Stimulated activated CD4-positive, alpha-beta T cell treated with anti-CD3 and anti-CD28 coated beads, TNF-alpha, amount 100 ng/mL, for 24 hours (primary cell): ENCODE results near the gene TXNL4A.
"Not testable (repeated sequence)": the region's sequence is repeated elsewhere in the genome, so short reads cannot be mapped to it uniquely, and the experiment has no call there.

Experiments
- DNase-seq, 3 experiments: peaks; one replicate each; pipeline ENCODE4 v3.0.0-alpha.2; 2020; ENCODE audit warnings: low read depth in 3 of 3

Gene TXNL4A, protein sequence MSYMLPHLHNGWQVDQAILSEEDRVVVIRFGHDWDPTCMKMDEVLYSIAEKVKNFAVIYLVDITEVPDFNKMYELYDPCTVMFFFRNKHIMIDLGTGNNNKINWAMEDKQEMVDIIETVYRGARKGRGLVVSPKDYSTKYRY

DNA sequence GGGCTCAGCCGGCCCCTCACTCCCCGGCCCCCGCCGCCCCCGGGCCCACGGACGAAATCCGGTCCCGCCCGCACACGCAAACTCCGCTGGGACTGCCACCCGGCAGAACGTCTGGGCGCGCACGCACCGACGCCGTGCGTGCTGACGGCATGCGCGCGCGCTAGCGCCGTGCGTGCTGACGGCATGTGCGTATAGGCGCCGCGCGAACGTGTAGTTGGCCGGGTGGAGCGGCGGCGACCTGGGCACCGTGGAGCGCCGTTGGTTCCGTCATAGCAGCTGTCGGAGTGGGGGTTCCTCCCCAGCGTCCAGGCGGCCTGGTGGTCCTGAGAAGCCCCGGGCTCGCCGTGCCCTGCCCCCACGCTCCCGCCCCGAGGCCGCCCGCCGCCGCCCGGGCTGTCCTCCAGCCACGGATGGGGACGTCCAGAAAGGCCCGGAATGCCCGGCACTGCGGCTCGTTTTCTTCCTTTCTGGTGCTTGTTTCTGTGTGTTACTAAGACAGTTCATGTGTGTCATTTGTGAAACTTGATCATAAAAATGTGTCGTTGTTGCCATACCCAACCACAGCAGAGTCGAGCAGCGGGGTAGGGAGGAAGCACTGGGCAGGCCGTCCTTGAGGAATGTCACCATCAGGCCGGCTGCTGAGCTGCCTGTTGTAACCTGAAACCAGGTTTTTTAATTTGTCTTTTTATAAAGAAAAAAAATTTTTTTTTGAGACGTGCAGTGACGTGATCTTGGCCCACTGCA is at the start of gene TXNL4A:
Gene TXNL4A, minus strand, starts transcription at position 113 of the 744 bp plus-strand sequence. CDS start 171 bp downstream, outside the sequence.
- peak; percentile 70 to 83 (median 76) for DNase-seq

DNA sequence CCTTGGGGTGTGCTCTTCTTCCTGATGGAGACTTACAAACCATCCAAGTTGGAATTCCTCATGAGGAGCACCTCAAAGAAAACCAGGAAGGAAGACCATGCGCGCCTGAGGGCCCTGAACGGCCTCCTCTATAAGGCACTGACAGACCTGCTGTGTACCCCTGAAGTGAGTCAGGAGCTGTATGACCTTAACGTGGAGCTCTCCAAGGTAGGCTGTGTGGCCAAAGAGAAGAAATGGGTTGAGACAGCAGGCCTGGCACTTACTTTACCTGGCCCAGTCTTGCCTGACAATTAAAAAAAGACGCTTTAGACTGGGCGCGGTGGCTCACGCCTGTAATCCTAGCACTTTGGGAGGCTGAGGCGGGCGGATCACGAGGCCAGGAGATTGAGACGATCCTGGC is 48.9 kb upstream of the TXNL4A start:
- no peak for DNase-seq

DNA sequence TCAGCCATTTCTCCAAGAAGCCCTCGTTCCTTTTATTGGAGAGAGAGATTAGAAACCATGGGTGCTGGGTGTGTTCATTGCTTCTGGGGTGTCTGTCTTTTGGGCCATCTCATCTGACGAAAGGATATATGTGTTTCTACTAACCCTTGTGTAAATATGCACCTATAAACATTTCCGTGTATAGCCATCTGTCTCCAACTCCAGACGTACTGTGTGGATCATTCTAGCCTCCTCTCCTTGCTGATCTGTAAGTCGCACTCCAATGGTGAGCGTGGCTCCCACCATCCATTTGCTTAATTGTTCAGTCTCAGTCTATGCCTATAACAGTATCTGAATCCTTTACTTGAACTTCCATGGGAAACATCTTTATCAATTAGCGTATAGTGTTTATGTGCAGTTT is 47.6 kb upstream of the TXNL4A start:
- no peak for DNase-seq

DNA sequence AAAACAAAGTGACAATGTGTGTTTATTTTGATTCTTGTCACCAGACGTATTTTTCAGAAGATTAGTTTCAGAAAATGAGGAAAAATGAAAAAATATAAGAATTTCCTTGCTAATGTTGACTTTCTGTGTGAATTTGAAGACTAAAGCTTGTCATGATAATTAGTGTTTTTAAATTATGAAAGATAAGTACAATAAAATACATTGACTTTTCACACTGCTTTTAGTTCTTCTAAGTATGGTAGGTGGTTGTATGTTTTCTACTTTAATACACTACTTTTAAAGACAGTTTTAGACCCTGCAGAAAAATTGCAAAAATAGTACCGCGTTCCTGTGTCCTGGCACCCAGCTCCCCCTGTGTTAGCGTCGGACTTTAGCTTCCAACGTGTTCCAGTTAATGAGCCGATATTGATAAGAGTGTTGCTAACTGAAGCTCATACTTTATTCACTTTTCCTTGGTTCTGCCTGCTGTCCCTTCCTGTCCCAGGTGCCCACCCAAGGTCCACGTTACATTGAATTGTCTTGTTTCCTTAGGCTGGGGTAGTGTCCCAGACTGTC is 46.6 kb upstream of the TXNL4A start:
- DNase-seq = no peak

DNA sequence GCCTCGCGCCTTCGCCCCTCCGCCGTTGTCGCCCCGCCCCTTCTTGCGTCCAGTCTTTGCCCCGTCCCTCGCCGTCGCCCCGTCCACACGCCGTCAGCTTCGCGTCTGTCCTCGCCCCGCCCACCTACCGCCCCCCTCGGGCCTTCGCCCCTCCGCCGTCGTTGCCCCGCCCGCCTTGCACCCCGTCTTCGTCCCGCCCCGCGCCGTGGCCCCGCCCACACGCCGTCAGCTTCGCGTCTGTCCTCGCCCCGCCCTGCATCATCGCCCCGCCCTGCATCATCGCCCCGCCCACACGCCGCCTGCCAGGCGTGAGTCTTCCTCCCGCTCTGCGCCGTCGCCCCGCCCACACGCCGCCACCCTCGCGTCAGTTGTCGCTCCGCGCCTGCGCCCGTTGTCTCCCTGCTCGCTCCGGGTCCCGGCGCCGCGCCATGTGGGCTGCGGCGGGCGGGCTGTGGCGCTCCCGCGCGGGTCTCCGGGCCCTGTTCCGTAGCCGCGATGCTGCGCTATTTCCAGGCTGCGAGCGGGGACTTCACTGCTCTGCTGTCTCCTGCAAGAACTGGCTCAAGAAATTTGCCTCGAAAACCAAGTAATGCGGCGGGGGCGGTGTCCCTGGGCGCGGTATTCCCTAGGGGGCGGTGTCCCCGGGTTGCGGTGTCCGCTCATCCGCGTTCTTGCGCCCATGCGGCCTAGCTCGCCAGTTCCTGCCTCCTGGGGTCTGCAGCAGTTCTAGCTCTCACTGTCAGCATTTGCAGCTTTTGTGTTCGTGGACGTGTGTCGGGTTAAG is 45.9 kb upstream of the TXNL4A start, which contains the start of gene RBFA:
Gene RBFA, plus strand, starts transcription at position 367 of the 784 bp plus-strand sequence. Its CDS starts 62 bp downstream, at position 429.
- peak; percentile 99 to 100 (median 100) for DNase-seq

DNA sequence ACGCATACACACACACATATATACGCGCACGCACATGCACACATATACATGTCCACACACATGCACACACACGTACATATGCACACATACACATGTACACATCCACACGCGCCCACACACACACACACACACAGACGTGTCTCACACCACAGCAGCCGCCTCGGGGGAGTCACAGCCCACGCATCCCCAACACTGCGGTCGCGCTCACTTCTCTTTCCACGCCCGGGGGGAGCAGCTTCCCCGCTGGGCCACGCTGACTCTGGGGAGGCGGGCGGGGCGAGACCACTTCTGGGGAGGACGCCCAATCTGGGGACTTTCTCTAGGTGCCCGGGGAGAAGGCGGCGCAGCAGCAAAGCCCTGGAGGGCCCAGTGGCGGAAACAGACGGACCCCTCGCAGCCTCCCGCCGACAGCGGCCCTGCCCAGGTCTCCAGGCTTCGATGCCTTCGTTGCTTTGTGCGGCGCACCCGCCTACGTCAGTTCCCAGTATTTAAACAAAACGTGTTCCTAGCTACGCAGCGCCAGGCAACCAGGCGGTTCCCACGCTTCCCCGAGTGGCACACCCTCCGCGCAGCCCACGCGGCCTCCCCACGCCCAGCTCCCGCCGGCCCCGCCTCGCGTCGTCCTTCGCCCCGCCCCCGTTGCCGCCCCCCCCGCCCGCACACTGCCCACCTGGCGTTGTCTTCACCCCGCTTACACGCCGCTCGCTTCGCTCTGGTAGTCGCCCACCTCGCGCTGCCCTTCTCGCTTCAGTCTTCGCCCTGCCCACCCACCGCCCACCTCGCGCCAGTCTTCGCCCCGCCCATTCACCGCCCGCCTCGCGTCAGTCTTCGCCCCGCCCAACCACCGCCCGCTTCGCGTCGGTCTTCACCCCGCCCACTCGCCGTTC is 45.1 kb upstream of the TXNL4A start:
- peak; percentile 34 to 54 (median 37) for DNase-seq

DNA sequence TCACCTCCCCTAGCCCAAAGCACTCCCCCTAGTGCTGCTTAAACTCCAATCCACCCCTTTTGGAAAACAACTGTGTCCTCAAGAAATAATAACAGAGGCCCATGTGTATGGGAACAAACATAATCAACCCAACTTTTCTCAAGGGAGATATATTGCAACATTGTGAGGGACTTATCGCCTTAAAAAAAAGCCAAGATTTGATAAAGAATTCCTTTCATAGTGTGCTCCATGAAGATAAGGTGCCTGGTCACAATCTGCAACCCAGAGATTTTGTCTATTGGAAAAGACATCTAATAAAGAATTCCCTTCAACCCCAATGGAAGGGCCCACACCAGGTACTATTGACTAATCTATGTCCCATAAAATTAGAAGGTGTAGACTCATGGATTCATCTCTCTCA is 41.3 kb upstream of the TXNL4A start:
- no peak for DNase-seq

DNA sequence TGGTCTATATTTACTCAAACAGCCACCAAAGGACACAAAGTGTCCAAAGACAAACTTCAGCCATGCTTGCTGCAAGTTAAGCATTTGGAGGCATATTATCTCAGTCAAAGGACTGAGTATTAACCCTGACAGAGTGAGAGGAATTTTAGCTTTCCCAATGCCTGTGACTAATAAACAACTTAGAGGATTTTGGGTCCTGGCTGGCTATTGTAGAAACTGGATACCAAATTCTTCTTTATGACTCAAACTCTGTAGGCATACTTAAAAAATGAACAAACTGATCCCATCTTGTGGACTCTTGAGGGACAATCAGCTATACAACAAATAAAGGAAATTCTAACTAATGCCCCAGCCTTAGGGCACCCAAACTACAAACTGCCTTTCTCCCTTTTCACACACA is 39.4 kb upstream of the TXNL4A start:
- DNase-seq = not testable (repeated sequence)

DNA sequence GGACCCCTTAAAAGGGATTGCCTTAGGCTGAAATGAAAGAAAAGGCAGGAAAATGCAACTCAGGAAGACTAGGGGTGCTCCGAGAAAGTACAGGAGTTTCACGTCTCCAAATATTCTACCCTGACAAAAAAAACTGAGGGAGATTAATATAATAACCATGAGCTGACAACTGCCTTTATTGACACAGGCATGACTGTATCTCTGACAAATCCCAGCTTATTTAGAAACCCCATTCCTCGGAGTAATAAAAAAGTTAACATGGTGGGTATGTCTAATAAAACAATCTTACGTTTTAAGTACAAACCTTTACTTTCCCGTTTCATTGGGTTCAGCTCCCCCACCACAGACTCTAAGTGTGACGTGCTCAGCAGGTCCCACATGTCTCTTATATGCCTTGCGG is 38.0 kb upstream of the TXNL4A start:
- DNase-seq = no peak

DNA sequence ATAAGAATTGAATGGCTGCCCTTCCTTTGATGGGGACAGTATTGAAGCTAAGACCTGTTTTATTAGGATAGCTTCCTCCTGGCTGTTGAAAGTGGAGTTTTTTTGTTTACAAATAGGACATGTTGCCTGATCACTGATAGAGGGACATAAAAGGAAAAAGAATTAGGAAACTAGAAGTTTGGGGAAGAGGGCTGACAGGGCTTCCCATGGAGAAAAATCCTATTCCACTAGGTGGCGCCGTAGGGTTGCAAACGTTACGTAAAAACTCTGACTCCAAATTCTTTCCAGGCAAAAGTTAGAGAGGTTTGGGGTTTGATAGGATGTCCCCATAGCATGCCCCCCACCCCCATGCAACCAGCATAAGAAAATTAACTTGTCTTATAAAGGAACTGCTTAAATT is 34.8 kb upstream of the TXNL4A start:
- no peak for DNase-seq

DNA sequence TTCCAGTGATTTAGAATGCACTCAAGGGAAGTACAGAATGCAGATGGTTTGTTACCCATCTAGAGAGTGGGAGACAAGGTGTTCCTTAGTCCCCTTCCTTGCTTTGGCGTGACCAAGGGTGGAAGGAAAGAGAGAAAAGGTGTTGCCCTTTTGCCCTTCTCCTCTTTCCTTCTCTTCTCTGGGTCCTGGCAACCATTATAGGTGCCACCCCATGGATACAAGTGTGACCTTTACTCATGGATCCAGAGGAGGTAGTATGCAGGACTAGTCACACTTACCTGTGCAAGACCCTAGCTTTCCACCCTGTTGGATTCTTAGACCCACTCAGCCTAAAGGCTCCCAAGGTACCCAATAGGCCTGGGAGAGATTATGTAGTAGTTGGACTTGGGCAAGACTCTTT is 34.2 kb upstream of the TXNL4A start:
- DNase-seq = no peak

DNA sequence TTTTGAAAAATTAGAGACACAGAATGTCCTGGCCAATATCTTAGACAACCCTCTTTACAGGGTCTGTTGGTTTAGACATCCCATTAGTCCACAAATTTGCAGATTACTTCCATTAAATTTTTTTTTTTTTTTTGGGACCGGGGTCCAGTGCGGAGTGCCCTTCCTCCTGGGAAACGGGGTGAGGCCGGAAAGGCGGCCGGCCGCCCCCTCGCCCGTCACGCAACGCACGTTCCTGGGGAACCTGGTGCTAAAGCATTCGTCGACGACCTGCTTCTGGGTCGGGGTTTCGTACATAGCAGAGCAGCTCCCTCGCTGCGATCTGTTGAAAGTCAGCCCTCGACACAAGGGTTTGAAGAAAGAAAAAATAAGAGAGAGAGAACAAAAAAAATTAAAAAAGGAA is 24.4 kb upstream of the TXNL4A start:
- DNase-seq = no peak

DNA sequence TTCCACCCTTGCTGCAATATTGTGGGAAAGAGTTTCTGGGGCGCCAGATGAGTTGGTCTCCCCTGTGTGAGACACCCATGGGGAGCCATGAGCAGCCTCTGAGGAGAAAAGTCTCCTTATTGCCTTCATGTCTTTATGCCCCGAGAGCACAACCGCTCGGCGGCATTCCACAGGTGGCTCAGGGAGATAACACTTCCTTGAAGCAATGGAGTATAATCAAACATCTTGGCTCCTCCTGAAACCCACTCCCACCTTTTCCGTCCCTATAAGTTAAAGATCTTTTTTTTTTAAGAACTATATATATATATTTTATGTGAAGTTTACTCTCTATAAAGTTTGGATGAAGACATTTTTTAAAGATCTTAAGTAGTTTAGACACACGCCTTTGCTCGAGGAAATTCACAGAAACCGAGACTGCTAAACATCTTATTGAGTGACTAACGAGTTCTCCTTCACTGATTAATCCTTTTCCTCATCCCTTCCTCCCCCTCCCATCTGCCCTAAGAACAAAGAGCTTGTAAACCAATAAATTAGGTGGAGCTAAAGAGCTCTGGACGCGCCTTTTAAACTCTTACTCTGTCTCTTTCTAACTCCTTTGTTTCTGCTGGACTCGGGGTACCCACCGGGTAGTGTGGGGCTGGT is 23.3 kb upstream of the TXNL4A start:
- DNase-seq = not testable (repeated sequence)

DNA sequence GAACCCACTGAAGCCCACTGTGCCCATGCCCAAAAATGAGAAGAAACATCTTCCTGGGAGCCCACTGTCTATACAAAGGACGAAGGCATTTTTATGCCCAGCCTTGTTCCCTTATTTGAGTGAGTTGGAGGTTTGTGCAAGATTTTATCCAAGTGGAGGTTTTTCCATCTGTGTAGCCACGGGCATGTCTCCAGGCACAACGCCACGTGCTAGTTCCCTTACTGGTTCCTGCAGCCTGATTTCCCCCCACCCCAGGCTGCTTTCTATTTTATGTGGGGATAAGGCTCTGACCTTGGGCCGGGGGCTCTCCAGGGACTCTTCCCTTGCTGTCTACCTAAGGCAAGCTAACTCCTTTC is 22.2 kb upstream of the TXNL4A start:
- no peak for DNase-seq

DNA sequence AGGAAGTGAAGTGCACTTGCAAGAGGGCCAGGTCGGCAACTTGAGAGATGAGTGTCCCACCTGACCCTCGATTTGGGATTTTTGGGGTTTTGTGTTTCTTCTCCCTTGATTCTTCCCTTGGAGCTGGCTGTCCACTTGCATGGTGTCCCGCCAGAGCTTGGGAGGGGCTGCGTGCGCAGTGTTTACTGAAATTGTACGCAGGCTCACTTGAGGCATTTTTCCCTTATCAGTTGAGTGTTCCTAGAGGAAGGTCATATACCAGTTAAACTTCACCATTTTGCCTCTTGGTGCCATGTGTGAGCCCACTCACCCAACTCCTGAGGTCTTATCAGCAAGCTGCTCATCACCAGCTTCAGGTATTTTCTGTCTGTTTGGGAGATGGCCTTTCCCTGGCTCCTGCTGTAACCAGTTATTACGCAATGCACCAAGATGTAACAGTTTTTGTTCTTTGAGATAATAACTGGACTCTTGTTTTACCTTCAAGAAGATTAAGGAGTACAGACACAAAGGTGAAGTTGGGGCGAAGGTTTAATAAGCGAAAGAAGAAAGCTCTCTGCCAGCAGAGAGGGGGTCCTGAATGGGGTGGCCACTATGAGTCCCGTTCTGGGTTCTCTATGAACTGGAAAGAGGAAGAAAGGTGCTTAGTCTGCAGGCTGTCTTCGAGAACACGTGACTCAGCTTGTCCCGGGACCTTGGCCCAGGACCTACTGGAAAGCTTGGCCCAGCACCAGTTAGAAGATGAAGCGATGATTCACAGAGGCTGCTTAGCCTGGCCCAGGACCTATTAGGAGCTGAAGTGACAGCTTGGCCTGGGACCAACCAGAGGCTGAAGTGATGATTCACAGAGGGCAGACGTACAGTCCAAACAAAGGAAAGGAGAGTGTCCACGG is 21.5 kb upstream of the TXNL4A start:
- DNase-seq = no peak

DNA sequence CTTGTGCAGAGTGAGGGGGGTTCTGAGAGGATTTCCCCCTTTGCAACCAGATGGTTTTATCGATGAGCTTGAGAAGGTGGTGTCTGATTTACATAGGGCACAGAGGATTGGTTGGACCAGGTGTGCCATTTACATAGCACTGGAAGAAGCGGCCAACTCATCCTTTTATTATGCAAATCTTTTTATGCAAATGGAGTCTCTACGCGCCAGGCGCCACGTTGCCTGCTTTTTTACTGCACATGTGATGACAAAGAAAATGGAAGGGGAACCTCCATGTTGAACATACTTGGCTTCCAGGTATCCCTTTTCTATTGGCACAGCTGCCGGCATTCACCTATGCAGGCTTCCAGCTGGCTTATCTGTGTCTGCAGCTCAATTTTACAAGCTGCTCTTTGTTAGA is 18.4 kb upstream of the TXNL4A start:
- DNase-seq = no peak

DNA sequence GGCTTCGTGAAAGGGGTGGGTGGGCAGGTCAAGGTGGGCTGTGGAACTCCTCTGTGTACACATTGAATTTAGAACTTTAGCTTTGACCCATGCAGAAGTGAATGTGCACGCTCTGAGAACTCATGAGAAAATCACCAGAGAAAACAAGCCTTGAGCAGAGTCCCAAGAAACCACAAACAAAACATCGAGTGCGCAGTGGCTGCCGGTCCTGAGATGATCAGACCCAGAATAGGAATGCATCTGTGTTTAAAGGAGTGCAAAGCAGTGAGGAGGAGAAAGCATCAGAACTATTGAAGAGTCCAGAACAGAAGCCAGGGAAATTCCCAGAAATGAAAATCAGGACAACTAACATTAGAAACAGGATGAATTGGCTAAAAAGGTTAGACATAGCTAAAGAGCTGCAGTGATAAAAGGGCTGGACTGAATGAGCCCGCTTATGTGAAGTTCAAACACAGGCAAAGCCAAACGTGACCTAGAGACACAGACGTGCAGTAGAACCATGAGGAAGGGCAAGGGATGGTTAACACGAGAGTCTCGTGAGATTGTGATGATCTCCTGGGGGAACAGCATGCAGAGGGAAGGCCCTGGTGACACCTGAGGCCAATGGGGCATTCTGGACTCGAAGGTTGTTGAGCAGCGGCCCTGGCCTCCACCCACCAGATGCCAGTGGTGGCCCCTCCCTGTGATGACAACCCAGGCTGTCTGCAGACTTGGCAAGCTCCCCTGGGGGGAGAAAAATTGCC is 16.4 kb upstream of the TXNL4A start:
- DNase-seq = no peak

DNA sequence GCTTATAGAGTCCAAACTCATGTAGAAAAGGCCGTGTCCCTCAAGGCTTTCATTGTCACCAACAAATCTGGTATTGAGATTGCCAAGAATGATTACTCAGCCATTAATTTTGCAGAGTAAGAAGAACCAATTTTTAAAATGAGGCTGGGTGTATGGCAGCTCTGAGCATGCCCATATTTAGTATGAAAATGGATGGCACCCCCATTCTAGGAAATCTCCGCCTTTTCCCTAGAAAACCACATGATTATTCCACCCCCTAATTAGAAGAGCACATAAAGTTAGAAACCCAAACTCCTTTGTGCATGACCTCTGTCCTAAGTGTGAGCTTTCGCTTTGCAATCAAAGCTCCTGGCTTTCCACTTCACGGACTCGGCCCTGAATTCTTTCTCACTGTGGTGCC is 14.1 kb upstream of the TXNL4A start:
- DNase-seq = no peak

DNA sequence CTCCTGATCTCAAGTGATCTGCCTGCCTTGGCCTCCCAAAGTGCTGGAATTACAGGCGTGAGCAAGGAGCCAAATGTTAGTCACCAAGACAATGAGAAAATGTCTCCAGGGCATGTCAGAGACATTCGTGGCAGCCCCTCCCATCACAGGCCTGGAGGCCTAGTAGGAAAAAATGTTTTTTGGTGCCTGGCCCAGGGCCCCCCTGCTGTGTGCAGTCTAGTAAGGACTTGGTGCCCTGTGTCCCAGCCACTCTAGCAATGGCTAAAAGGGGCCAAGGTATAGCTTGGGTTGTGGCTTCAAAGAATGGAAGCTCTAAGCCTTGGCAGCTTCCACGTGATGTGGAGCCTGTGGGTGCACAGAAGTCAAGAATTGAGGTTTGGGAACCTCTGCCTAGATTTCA is 12.5 kb upstream of the TXNL4A start:
- DNase-seq = no peak
